Measurements from ENCODE around the gene SHC2.
"Not testable (repeated sequence)": the region's sequence is repeated elsewhere in the genome, so short reads cannot be mapped to it uniquely, and the experiment has no call there.

Gene SHC2

DNA sequence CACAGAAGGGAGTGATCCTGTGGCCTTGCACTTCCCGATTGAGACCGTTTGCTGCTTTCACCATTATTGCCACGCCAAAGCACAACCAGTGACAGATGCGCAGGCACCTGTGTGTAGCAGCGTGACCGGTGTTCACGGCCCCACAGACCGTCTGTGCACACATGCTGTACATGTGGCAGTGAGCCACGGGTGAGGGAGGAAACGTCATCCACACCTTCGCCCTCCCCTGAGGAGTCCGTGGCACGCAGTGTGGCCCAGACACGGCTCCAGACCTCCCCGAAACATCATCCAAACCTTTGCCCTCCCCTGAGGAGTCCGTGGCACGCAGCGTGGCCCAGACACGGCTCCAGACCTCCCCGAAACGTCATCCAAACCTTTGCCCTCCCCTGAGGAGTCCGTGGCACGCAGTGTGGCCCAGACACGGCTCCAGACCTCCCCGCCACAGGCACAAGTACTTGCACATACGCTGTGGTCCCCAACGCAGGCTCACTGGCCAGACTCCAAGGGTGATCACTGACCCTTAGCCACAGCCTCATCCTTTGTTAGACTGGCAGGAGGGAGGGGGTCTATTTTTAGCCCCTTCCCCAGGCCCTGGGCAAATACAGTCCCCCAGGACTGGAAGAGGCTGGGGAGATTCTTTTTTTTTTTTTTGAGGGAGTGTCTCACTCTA lies 7.9 kb upstream of the SHC2 start:
- DNase-seq = peak; percentile 45

DNA sequence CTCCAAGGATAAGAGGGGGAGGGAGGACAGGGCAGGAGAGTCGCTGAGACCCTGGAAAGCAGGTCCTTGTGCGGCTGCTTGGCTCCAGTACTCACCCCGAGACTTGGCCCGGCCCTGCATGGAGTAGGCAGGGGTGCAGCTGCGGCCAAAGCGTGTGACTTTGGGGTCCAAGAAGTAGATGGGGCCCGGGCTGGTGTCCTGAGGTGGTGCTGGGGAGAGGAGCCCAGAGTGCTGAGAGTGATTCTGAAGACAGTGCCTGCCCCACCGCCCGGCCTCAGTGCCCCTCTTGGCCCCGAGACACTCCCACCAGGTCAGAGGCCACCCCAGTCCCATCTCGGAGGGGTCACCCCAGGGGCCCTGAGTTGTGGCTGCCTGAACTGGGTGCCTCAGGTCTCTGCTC lies 6.7 kb upstream of the SHC2 start:
- peak; percentile 46 for DNase-seq

DNA sequence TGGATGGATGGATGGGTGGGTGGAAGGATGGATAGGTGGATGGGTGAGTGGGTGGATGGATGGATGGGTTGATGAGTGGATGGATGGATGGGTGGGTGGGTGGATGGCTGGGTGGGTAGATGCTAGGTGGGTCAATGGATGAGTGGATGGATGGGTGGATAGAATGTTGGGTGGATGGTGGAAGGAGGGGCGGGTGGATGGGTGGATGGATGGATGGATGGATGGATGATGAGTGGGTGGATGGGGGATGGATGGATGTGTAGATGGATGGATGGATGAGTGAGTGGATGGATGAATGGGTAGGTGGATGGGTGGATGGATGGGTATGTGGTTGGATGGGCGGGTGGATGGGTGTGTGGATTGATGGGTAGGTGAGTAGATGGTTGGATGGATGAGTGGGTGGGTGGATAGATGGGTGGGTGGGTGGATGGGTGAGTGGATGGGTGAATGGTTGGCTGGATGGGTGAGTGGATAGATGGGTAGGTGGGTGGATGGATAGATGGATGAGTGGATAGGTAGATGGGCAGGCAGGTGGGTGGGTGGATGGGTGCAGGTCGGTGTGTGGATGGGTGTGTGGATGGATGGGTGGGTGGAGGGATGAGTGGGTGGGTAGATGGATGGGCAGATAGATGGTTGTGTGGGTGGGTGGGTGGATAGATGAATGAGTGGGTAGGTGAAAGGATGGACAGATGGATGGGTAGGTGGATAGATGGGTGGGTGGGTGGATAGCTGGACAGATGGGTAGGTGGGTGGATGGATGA lies 4.4 kb upstream of the SHC2 start:
- DNase-seq = no peak

DNA sequence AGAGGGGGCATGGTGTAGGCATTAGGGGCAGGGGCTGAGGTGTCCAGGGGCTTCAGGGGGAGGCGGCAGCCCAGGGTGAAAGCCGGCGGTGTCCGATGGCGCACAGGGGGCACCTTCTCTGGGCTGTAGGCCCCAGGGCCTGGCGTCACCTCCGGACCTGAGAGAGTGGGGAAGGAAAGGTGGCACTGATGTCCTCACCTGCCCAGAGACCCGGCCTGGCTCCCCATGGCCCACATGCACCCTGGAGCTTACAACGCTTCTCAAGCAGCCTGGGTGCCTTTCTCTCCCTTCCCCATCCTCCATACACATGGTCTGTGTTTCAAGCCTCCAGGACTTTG lies 3.3 kb upstream of the SHC2 start:
- no peak for DNase-seq

DNA sequence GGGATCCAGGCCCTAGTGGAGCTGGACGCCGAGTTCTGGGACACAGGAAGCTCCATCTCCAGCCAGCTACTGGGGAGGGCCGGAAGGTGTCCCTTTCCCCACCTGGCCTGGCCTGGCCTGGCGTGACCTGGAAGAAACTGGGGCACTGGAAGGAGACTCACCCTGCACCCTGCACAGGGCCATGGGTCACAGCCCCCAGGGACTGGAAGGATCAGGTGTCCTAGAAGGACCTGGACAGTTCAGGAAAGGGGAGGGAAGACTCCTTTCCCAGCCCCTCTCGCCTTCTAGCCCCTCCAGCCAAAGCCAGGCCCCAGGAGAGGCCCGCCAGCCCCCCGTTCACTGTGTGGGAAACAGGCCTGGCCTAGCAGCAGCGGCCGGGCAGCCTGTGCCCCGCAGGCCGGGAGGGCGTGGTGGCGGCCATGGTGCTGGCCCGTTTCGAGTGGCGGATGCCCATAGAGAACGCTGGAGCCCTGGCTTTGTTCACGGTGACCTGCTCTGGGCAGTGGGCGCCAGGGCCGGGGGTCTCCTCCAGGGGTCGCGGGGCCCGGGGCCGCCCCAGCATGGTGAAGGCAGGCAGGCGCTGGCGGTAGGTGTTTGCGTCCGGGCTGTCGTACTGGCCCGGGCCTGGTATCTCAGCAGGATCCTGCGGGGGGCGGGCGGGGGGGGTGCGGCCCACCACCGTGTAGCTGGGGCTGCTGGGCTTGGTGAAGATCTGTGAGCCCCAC lies 2.8 kb upstream of the SHC2 start:
- DNase-seq = peak; percentile 56

DNA sequence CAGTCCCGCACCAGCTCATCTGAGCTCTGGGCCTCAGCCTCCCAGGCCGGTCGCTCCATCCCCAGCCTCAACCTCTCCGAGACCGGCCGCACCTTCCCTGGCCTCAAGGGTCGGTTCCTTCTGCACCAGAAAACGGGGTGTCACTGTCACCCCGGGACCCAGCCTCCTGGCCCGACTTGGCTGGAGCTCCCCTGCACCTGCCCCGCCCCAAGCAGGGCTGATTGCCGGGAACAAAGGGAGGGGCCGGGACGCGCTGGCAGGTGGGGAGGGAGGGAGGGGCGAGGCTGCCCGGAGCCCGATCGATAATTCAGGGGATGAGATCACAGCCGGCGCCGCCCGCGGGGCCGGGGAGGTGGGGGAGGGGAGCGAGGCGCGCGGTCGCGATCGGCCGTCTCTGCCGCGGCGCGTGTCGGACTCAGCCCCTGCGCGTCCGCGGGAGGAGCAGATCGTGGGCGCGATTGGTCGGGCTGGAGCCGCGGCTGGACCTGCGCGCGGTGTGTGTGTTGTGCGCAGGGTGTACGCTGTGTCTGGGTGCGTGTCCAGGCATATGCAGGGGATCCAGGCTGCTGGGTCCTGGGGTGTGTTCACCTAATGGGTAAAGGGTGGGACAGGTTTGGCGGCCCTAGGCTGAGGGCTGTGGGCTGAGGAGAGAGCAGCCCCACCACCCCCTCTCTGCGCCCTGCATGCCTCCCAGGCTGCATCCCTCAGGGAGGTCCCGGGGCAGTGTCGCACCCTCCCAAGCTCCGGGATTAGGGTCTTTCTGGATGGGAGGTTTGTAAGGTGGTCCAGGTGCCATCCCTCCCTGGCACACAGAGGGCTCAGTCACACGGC lies 1.1 kb upstream of the SHC2 start:
- DNase-seq = peak; percentile 85

DNA sequence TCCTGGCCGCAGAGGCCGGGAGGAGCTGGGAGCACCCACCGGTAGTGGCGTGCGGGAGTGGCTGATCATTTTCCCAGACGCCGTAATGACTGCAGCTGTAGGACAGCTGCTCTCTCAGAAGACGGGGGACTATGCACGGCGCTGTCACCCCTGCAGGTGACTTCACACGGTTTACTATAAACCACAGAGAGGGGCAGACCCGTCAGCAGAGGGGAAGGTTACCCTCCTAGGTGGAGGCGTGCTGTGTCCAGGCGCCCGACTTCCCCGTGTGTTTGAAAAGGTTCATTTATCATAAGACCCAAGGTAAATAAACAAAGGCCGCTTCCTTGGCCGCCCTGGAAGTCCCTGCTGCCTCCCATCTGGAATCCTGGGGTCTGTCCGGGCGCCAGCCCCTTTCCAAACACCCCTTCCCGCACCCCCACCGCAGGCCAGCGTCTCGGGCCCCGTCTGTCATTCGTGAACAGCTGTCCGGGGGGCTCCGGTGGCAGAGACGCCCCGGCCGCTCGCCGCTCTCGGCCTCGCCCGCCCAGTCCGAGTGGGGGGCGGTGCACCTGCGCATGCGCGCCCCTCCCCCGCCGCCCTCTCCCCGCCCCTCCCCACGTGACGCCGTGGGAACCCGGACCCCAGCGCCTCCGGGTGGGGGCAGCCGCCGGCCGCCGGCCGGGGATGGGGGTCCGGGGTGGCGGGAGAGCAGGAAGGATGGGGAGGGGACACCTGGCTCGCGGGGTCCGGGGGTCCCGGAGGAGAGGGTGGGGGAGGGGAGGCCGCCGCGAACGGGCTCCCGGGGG lies 915 bp downstream of the SHC2 start:
- peak; percentile 77 for DNase-seq

DNA sequence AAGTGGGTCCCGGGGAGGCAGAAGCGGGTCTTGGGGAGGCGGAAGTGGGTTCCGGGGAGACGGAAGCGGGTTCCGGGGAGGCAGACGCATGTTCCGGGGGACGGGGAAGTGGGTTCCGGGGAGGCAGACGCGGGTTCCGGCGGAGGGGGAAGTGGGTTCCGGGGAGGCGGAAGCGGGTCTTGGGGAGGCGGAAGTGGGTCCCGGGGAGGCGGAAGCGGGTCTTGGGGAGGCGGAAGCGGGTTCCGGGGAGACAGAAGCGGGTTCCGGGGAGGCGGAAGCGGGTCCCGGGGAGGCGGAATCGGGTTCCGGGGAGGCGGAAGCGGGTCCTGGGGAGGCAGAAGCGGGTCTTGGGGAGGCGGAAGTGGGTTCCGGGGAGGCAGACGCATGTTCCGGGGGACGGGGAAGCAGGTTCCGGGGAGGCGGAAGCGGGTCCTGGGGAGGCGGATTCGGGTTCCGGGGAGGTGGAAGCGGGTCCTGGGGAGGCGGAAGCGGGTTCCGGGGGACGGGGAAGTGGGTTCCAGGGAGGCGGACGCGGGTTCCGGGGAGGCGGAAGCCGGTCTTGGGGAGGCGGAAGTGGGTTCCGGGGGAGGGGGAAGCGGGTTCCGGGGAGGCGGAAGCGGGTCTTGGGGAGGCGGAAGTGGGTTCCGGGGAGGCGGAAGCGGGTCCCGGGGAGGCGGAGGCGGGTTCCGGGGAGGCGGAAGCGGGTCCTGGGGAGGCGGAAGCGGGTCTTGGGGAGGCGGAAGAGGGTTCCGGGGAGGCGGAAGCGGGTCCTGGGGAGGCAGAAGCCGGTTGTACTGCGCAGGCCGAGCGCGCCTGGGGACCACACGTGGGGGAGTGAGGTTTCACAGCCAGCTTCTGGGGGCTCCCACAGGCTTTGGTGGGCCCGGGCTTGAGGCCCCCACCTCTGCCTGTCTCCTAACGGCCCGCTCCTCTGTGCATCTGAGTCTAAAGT lies 2.5 kb downstream of the SHC2 start:
- no peak for DNase-seq

DNA sequence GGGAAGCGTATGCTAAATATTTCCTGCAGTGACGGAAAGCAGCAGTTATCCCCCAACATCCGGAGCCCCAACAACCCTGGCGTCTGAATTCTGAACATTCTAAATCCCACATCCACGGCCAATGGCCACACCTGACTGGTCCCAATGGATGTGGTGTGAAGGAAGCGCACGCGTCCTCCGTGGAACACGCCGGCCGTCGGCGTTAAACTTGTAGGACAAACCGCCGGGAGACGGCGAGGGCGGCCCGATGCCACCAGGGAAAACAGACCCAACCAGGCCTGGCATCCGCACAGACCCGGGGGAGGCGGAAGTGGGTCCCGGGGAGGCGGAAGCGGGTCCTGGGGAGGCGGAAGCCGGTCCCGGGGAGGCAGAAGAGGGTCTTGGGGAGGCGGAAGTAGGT lies 3.2 kb downstream of the SHC2 start:
- no peak for DNase-seq

DNA sequence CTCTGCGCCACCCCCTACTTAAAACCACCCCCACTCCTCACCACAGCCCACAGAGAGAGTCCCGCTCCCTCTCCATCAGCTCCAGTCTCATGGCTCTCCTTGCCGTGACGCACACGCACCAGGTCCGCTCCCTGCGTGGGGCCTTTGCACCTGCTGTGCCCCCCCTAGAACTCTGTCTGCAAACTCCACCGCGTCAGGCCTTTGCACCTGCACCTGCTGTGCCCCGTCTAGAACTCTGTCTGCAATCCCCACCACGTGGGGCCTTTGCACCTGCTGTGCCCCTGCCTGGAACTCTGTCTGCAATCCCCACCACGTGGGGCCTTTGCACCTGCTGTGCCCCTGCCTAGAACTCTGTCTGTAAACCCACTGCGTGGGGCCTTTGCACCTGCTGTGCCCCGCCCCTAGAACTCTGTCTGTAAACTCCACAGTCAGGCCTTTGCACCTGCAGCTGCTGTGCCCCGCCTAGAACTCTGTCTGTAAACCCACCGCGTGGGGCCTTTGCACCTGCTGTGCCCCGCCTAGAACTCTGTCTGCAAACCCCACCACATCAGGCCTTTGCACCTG lies 4.2 kb downstream of the SHC2 start:
- DNase-seq = no peak

DNA sequence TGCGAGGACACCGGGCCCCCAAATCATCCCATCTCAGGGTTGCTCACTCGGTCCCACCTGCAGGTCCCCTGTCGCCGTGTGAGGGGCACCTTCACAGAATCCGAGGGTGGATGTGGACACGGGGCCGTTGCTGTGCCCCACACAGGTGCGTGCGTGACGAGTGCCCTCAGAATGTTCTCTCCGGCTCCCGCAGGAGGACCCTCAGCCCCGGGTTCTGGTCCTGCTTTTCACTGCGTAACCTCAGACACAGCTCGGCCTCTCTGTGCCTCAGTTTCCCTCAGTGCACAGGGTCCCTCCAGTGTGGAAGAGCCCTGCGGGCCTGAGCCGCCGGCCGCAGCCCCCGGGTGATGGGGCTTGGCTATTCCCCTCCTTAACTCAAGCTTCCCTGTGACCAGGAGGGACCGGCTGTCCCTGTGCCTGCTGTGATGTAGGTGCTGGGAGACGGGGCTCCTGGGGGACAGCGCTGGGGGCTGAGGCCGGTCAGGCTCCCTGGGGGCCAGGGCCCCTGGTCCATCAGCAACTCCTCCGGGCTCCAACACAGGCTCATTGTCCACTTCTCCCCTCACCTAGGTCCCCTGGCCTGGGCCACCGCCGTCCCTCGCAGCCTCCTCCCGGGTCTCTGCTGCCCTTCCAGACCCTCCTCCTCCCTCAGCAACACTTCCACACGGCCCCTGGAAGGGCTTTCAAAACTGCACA lies 4.8 kb downstream of the SHC2 start:
- DNase-seq = no peak

DNA sequence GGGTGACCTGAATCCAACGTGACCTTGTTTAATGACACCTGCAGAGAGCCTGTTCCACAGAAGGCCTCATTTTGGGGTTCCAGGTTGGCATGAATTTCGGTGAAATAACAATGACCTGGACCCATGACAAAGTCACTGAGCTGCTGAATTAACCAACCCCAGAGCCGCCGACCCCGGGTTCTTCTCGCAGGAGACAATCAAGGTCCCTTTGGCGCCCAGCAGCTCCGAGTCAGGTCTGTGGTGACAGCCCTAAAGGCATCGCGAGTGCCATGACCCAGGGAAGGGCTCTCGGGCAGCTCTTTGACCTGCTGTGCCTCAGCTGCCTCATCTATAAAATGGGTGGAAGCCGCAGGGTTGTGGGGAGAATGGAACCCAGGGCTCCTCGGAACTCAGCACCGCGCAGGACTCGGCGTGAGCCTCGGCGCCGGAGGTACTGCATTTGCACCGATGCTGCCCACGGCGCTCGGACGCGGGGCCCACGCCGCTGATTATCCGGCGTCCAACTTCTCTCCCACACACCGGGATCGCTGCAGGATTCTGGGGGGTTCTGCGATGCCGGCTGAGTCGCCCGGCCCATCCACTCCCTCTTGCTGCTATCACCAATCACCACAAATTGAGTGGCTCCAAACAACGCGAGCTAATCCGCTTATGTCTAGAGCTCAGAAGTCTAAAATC lies 5.7 kb downstream of the SHC2 start:
- DNase-seq = no peak

DNA sequence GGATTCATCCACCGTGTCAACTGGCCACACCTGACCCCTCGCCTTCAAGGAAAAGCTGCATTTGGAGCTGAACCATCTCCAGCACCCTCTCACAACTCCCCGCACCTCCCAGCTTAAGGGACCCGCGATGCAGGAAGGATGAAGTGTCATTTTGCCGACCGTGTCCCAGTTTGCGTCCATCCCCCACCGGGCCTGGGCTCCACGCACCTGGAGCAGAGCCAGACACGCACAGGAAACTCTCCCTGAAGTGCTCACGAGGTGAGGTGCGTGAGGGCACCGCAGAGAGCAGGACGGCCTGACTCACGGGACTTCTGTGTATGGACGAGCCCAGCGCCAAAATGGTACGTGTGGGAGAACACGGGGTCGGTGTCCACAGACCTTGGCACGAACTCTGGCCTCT lies 7.2 kb downstream of the SHC2 start:
- no peak for DNase-seq

DNA sequence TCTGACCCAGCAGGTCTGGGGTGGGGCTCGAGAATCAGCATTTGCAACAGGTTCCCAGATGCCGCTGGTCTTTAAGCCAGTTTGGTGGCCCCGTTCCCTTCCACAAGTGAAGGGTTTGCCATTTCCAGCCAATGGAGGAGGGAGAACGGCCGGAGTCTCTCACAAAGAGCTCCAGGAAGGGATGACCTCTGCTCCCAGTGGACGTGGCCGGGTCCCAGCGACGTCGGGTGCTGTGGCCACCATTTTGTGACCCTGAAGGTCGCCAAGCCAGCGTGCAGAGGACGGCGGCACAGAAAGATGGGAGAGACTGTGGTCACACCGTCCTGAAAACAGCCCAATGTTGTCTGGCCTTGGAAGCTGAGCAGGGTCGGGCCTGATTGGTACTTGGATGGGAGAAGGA lies 8.0 kb downstream of the SHC2 start:
- no peak for DNase-seq

DNA sequence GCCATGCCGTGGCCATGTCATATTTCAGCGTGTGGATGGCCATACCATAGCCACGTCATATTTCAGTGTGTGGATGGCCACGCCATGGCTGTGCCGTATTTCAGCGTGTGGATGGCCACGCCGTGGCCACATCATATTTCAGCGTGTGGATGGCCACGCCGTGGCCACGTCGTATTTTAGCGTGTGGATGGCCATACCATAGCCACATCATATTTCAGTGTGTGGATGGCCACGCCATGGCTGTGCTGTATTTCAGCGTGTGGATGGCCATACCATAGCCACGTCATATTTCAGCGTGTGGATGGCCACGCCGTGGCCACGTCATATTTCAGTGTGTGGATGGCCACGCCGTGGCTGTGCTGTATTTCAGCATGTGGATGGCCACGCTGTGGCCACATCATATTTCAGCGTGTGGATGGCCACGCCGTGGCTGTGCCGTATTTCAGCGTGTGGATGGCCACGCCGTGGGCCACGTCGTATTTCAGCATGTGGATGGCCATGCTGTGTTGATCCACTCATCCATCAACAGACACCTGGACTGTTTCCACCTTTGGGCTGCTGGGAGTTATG lies 9.8 kb downstream of the SHC2 start:
- DNase-seq = not testable (repeated sequence)

DNA sequence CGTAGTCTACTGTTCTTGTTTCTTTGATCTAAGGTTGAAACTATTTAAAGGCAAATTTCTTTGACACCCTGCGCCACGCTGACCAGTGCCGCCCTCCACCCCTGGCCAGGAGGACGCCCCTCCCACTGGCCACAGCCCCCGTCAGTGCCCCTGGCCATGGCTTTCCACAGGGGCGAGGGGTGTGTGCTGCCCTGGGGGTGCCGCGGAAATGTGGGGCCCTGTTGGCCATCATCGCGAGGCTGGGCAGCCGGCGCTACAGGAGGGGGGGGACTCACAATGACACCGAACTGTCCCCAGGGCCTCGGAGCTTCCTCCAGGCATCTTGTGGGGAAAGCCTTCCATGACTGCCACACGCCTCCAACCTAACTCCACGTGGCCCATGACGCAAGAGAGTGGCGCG lies 10.9 kb downstream of the SHC2 start:
- no peak for DNase-seq

DNA sequence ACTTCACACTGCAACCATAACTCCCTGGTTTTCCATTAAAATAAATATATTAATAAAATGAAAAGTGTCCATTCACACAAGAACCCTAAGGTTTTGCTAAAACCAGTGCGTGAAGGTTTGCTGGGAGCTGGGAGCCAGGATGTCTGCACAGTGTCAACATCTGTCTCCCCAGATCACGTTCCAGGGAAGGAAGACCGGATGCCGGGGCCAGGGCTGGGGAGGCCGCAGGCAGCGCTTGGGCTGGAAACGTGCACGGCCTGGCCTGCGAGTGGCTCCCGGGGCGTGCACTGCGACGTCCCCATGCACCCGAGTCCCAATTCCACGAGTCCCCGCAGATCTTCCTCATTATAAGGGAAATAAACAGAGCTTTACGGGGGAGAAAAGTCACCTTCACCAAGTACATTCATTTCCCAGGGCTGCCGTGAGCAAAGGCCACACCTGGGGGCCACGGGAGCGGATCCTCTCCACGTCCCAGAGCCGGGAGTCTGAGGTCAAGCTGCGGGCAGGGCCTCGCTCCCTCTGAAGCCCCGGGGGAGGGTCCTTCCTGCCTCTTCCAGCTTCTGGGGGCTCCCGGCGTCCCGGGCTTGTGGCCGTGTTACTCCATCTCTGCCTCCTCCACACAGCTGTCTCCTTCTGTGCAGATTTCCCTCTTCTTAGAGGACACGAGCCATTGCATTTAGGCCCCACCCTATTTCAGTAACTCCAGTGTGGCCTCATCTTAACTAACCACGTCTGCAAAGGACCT lies 12.8 kb downstream of the SHC2 start:
- DNase-seq = no peak

DNA sequence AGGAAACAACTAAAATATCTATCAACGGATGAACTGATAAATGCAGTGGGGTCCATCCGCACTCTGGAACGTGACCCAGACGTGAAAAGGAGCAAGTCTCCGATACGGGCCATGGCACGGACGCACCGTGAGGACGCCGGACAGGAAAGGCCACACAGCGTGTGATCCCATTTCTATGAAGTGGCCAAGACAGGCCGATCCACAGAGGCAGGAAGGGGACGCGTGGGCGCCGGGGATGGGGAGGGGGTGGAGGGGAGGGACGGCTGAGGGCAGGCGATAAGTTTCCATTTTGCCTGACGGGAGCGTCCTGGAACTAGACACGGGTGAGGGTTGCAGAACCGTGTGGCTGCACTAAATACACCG lies 13.8 kb downstream of the SHC2 start:
- no peak for DNase-seq

Data from islet precursor cell (in vitro differentiated cells).